GM11168 (cell line): ENCODE results near the gene AKNA.
"Not testable (repeated sequence)": the region's sequence is repeated elsewhere in the genome, so short reads cannot be mapped to it uniquely, and the experiment has no call there.

Experiments
- in situ Hi-C: fragments of 300-500 bp; cut with MboI; formaldehyde crosslinking; loops from one replicate; pipeline ENCODE4 v1.12.0; 2022; ENCODE audit warnings: low sequenced_read_pairs; ENCODE audit not compliant: unreplicated experiment

The AKNA gene

GRCh38 chr9:114345493-114346065, 42.2 kb downstream of the AKNA start:
- in situ Hi-C loops, result no loop called here

- in situ Hi-C loops, result no loop called here
Measured at GRCh38 chr9:114344692-114345091, 43.1 kb downstream of the AKNA start.

GRCh38 chr9:114344188-114344566, 43.6 kb downstream of the AKNA start:
- in situ Hi-C loops, result no loop called here

GRCh38 chr9:114343471-114344187, 44.2 kb downstream of the AKNA start:
- in situ Hi-C loops, result no loop called here

GRCh38 chr9:114342755-114343440, 44.9 kb downstream of the AKNA start:
- in situ Hi-C loops, result no loop called here

- in situ Hi-C loops, result no loop called here
Measured at GRCh38 chr9:114341991-114342390, 45.8 kb downstream of the AKNA start.

GRCh38 chr9:114341152-114341830, 46.5 kb downstream of the AKNA start:
- in situ Hi-C loops, result no loop called here

- in situ Hi-C loops, result no loop called here
Measured at GRCh38 chr9:114339130-114339908, 48.5 kb downstream of the AKNA start.

GRCh38 chr9:114338187-114338586, 49.6 kb downstream of the AKNA start:
- in situ Hi-C loops, result no loop called here

GRCh38 chr9:114336699-114337395, 50.9 kb downstream of the AKNA start:
- in situ Hi-C loops, result no loop called here

- in situ Hi-C loops, result no loop called here
Measured at GRCh38 chr9:114336157-114336556, 51.6 kb downstream of the AKNA start.

- in situ Hi-C loops, result no loop called here
Measured at GRCh38 chr9:114335745-114336144, 52.0 kb downstream of the AKNA start.

- in situ Hi-C loops, result no loop called here
Measured at GRCh38 chr9:114334490-114334889, 53.3 kb downstream of the AKNA start.

GRCh38 chr9:114333718-114334117, 54.1 kb downstream of the AKNA start:
- in situ Hi-C loops, result not testable (repeated sequence)

GRCh38 chr9:114332474-114333040, 55.2 kb downstream of the AKNA start:
- in situ Hi-C loops, result not testable (repeated sequence)

GRCh38 chr9:114331229-114332195, 56.3 kb downstream of the AKNA start:
- in situ Hi-C loops, result not testable (repeated sequence)

- in situ Hi-C loops, result no loop called here
Measured at GRCh38 chr9:114330636-114331035, 57.1 kb downstream of the AKNA start.

- in situ Hi-C loops, result not testable (repeated sequence)
Measured at GRCh38 chr9:114329625-114330022, 58.2 kb downstream of the AKNA start, which contains the start of gene ORM2. Gene ORM2 (plus strand): TSS chr9:114329869. CDS start chr9:114329905, 36 bp downstream.
